SU-DHL-6 (cell line): Measurements from ENCODE around the gene LAMTOR5.

Source experiments
- CTCF ChIP-seq: fragments of 200-600 bp; sonication (generic); IDR thresholded peaks from one replicate; pipeline ENCODE4 v1.5.1; 2017; ENCODE audit warnings: antibody characterized with exemption, mild to moderate bottlenecking, low read length, moderate library complexity; ENCODE audit not compliant: insufficient read depth, poor library complexity, severe bottlenecking
- EZH2phosphoT487 ChIP-seq: fragments of 200-600 bp; sonication (generic), shearing (Covaris generic); conservative IDR thresholded peaks from 2 replicates; pipeline ENCODE4 v1.6.1; 2018; ENCODE audit warnings: mild to moderate bottlenecking, antibody characterized with exemption, low read length, moderate library complexity, mixed read lengths

GRCh38 chr1:110440877-110441276 is 33.4 kb upstream of the LAMTOR5 start:
- TF ChIP-seq CTCF (no peak), EZH2phosphoT487 (no peak)
